Medulla oblongata (tissue), 1 donor: ENCODE measurements around the gene BNIP2.
A peak's percentile ranks its signal among the peaks of the same experiment; 100 is the strongest.

Experiments used
- DNase-seq: peaks from one replicate; pipeline ENCODE4 v3.0.0-alpha.2; 2015; ENCODE audit errors: extremely low spot score

The BNIP2 gene

GRCh38 chr15:59636184-59636583 lies 52.9 kb downstream of the BNIP2 start:
- DNase-seq, result peak; percentile 11

- no peak for DNase-seq
These were observed 56.4 kb downstream of the BNIP2 start for GRCh38 chr15:59632714-59633113.

- DNase-seq, result no peak
These were observed 66.8 kb downstream of the BNIP2 start for GRCh38 chr15:59622289-59622688.

- DNase-seq, result no peak
These were observed 70.7 kb downstream of the BNIP2 start for GRCh38 chr15:59618406-59618805.

- no peak for DNase-seq
These were observed 72.7 kb downstream of the BNIP2 start for GRCh38 chr15:59616379-59616778.

- DNase-seq, result no peak
These were observed 73.5 kb downstream of the BNIP2 start for GRCh38 chr15:59615661-59616060.

- DNase-seq, result no peak
These were observed 75.0 kb downstream of the BNIP2 start for GRCh38 chr15:59614153-59614552.

GRCh38 chr15:59611276-59612260 lies 77.6 kb downstream of the BNIP2 start, which contains the start of gene GCNT3:
Gene GCNT3, plus strand, starts transcription at chr15:59611783. Its CDS starts 6,456 bp downstream, at chr15:59618239.
- DNase-seq, result no peak

GRCh38 chr15:59609730-59610712 lies 79.1 kb downstream of the BNIP2 start:
- DNase-seq, result no peak
